HG03460 (cell line): ENCODE results near the gene TOR2A.

Experiments used
- ATAC-seq: cut with Tn5 transposase; IDR thresholded peaks from one replicate; pipeline ENCODE4 v1.9.1; 2021; ENCODE audit not compliant: unreplicated experiment

TOR2A gene

GRCh38 chr9:127700594-127701255 lies 34.4 kb downstream of the TOR2A start:
- no peak for ATAC-seq

DNA sequence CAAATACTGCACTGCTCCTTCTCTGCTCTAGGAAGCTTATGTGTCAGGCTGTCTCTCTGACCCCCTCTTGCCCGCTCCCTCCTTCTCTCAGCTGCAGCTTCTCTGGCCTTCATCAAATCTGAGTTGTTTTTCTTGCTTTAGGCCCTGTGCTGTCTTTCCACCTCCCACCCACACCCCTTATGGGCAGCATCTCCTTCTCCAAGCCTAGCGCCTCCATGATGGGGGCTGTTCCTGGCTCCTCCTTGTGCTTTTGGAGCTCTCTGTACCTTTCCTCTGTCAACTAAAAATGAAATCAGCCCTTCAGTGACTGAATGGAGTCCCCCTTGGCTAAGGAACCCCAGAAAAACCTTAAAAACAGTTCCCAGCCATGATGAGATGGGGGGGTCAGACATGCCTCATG lies 35.0 kb downstream of the TOR2A start:
- no peak for ATAC-seq

DNA sequence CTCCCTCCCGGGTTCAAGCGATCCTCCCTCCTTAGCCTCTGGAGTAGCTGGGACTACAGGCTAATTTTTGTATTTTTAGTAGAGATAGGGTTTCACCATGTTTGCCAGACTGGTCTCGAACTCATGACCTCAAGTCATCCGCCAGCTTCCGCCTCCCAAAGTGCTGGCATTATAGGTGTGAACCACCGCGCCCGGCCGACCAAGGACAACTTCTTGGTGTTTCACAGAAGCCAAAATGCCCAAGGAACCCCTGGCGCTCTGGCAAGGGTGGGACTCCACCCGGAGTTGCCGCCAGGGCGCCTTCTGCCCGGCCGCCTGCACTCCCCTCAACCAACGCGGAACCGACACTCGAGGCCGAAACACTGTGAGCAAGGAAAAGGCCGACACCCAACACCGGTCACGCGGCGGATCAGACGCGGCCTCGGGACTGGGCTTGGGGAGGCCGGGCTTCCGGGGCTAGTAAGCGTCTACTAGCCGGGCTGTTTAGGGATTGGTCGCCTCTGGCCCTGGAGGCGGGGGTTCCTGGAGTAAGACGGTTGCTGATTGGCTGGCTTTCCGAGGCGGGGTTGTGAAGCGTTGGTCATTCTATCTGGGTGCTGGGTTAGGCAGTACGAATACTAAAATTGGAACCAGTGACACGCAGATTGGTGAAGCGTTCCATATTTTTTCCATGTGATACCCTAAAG lies 36.0 kb downstream of the TOR2A start:
- ATAC-seq: peak; percentile 97

- ATAC-seq: no peak
Measured at GRCh38 chr9:127698386-127698785, 36.7 kb downstream of the TOR2A start.

- ATAC-seq: no peak
Measured at GRCh38 chr9:127697575-127697974, 37.5 kb downstream of the TOR2A start.

DNA sequence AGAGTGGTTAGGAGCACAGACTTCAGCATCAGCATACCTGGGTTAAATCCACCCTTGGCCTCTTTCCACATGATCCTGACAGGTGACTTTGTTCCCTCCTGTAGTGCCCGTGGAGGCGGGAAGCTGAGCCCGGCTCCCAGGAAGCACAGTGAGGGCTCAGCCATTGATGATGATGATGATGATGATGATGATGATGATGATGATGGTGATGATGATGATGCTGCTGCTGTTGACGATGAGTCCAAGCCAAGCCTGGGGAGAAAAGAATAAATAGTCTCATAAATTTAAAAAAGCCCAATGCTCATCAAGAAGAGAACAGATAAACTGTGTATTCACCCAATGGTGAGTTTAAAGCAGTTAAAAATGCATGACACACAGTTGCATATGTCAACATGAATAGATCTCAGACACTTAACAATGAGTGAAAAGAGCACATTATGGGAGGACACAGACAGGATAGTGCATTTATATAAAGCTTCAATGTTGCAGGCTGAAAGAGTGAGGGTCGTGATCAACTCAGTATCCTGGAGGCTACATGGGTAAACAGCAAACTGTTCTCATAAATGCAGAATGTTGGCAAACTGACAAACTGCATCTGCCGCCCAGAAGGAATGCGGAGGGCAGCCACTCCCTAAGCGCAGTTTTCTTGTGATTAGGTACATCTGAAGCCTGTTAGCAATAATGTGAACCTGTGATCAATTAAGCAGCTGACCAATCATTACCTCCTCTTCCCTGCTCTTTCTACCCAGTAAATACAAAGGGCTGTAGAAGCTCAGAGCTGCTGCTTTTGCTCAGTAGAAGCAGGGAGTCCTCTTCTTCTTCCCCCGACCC lies 40.0 kb downstream of the TOR2A start:
- no peak for ATAC-seq

DNA sequence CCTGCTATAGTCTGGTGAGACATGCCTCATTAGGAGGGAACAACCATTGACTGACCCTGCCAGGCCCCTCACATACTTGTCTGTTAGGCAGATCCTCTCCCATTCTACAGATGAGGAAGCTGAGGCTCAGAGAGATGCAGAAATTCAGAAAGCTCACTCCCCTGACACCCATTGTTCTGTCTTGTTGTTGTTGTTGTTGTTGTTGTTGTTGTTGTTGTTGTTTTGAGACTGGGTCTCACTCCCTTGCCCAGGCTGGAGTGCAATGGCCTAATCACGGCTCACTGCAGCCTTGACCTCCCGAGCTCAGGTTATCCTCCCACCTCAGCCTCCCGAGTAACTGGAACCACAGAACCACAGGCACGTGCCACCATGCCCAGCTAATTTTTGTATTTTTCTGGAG lies 41.4 kb downstream of the TOR2A start:
- ATAC-seq: no peak

DNA sequence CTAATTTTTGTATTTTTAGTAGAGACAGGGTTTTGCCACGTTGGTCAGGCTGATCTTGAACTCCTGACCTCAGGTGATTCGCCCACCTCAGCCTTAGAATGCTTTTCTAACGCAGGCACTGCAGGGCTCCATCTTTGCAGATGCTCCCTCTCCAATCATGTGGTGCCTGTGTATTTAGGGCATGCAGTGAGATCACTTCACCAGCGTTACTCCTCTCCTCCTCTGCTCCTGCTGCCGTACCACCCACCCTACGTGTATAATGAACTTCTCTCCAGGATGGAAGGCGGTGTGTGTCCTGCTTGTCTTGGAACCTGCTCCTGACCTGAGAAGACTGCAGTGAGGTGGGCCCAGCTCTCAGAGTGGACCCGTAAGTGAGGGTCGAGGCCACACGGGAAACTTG lies 42.0 kb downstream of the TOR2A start:
- ATAC-seq: no peak

- no peak for ATAC-seq
Measured at GRCh38 chr9:127692071-127692470, 43.0 kb downstream of the TOR2A start.

- no peak for ATAC-seq
Measured at GRCh38 chr9:127690735-127691134, 44.4 kb downstream of the TOR2A start.

- ATAC-seq: no peak
Measured at GRCh38 chr9:127689329-127690000, 45.6 kb downstream of the TOR2A start.

- ATAC-seq: no peak
Measured at GRCh38 chr9:127686461-127687393, 48.4 kb downstream of the TOR2A start.

DNA sequence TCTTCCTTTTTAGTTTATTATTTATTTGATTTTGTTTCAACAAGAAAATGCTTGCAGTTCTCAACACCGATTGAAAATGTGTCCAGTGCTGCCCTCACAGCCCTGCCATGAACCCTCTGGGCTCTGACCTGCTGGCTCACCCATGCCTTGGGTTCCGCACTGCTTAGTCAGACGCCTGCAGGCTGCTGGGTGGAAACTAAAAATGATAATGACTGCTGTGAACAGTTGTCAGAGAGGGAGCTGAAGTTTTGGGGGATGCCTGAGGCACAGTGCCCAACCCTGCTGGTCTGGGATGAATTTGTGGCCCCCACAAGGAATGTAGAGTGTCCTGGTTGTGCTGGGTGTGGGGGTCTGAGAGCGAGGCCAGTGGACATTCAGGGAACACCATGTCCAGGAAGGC lies 50.5 kb downstream of the TOR2A start:
- ATAC-seq: no peak

DNA sequence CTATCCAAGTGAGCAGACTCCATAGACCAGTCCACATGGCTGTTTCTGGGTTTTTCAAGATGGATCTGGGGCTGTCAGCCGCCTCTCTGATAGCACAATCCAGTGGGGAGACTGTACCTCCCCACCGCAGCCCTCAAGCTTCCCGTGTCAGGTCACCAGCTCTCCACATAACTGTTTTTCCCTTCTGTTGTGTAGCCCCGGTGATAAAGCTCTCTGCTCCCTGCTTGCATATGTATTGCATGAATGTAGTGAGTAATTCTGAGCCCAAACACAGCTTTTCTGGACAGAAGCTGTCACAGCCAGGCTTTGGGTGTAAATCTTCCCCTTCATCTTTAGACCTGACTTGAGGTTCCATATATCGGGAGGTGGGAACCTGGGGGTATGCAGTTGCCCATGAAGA lies 51.4 kb downstream of the TOR2A start:
- no peak for ATAC-seq

DNA sequence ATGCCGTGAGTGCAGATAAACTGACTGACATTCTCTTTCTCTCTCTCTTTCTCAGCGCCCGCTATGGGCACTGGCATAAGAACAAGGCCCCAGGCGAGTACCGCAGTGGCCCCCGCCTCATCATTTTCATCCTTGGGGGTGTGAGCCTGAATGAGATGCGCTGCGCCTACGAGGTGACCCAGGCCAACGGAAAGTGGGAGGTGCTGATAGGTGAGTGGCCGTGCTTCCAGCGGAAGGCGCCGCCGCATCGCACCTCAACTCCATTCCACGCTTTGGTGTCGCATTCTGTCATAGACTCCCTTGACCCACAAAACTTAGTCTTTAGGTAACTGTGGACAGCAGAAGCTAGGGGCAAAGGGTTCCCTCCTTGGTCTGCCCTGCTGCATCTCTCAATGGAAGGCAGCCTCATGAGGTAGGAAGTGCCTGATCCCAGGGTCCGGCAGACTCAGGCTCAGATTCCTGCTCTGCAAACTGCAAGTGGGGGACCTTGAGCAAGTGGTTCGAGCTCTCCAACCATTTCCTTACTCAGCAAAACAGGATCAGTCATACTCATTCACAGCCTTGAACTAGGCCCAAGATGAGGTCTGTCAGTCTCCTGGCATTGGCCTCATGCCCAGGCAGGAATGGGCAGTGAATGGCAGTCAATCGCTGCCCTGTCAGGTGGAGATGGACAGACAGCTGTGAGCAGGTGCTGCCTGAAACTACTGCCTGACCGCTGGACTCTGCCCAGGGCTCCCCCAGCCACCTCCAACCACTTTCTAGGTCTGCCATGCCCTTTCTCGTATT lies 52.5 kb downstream of the TOR2A start:
- ATAC-seq: no peak
